Calu3 (cell line): Measurements from ENCODE around the gene AP1G2. TPM values are rescaled to one million over a fixed set of nuclear protein-coding genes. Genes with fewer than 3 reads are reported as not detected.
"Not testable (repeated sequence)": the region's sequence is repeated elsewhere in the genome, so short reads cannot be mapped to it uniquely, and the experiment has no call there.

Experiments
- BruUV-seq: library from RNA; stranded (reverse); fragments of 400-500 nt; replicated peaks from 2 replicates; lab custom pipeline; 2021; lab: Mats Ljungman, UMichigan
- CTCF ChIA-PET: fragments of 300-600 bp; sonication (Branson Sonifier 250); formaldehyde crosslinking; loops from one replicate; lab custom pipeline; 2022; ENCODE audit warnings: antibody characterized with exemption; lab: Charles Lee
- DNase-seq: peaks from one replicate; pipeline ENCODE4 v3.0.0; 2022
- H3K27ac Mint-ChIP-seq: one replicate; pipeline ENCODE4 v1.8.0; 2022; ENCODE audit warnings: mixed read lengths; ENCODE audit not compliant: unreplicated experiment
- H3K27me3 Mint-ChIP-seq: one replicate; pipeline ENCODE4 v1.8.0; 2022; ENCODE audit warnings: mixed read lengths; ENCODE audit not compliant: unreplicated experiment
- H3K36me3 Mint-ChIP-seq: one replicate; pipeline ENCODE4 v1.8.0; 2022; ENCODE audit warnings: mild to moderate bottlenecking, moderate library complexity, mixed read lengths; ENCODE audit not compliant: insufficient read depth, unreplicated experiment
- H3K4me1 Mint-ChIP-seq: one replicate; pipeline ENCODE4 v1.8.0; 2022; ENCODE audit warnings: mild to moderate bottlenecking, low read depth, mixed read lengths; ENCODE audit not compliant: unreplicated experiment
- H3K4me3 Mint-ChIP-seq: one replicate; pipeline ENCODE4 v1.8.0; 2022; ENCODE audit warnings: mild to moderate bottlenecking, low read depth, moderate library complexity, mixed read lengths; ENCODE audit not compliant: unreplicated experiment
- H3K9me3 Mint-ChIP-seq: one replicate; pipeline ENCODE4 v1.8.0; 2022; ENCODE audit warnings: low read depth, mixed read lengths; ENCODE audit not compliant: unreplicated experiment
- CTCF ChIP-seq: fragments of 200-600 bp; IDR thresholded peaks from one replicate; pipeline ENCODE4 v1.8.0; 2022; ENCODE audit warnings: antibody characterized with exemption; ENCODE audit not compliant: unreplicated experiment
- intact Hi-C: fragments of 100-400 bp; cut with micrococcal nuclease; formaldehyde crosslinking; loops from one replicate; pipeline ENCODE4 v1.10.0; 2022; ENCODE audit not compliant: unreplicated experiment
- total RNA-seq: library from RNA; stranded (reverse); gene quantifications from 2 replicates; pipeline ENCODE4 v1.2.3, GENCODE V29; 2022

Gene AP1G2
- total RNA-seq, 1 experiment from 2014 or later: 152 TPM

DNA sequence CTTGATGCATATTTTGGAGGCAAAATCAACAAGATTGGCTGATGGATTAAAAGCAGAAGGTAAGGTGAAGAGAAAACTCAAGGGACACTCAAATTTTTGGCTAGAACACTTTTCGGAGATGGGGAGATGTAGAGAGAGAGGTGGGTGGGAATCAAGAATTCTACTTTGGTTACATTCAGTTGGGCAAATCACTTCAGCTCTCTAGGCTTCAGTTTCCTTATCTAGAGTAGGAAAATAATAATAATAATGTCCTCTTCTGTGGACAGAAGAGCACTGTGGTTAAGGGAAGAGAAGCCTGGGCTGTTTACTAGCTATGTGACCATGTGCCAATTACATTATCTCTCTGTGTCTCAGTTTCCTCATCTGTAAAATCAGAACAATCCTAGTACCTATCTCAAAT is 45.2 kb upstream of the AP1G2 start:
- Mint-ChIP-seq H3K9me3 (peaks cover 5% of the 10 kb centered on the region), H3K27ac (no peak overlapping the region), H3K4me1 (peaks cover 37% of the 10 kb centered on the region), H3K27me3 (peaks cover 1% of the 10 kb centered on the region), H3K4me3 (no peak overlapping the region), H3K36me3 (no peaks in the 10 kb centered on the region)
- CTCF ChIA-PET: interaction anchor here (0.6 to 2.0 kb wide), 2 partner anchors 19 to 217 kb away, joined by 4 to 6 read pairs; no protein-coding TSS in a partner anchor
- intact Hi-C loops: no loop called here
- TF ChIP-seq CTCF: no peak
- DNase-seq: no peak
- BruUV-seq: no TSS peak

DNA sequence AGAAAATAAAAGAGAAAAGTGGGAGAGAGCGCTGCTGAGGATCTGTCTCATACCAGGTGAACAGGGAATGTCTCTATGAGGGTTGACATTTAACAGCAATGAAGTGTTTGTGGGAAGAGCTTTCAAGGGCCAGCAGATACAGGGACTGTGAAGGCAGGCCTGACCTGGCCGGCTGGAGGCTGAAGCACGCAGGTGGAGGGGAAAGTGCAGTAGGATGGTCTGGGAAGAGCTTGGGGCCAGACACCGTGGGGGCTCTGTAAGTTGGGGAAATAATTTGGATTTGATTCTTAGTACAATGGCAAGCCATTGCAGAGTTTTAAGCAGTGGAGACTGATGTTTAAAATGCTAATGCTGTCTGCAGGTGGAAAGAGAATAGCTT is 44.8 kb upstream of the AP1G2 start:
- no peak for DNase-seq
- intact Hi-C loops: no loop called here
- no peaks in the 10 kb centered on the region for H3K36me3 Mint-ChIP-seq
- CTCF ChIA-PET: interaction anchor here (1.8 to 2.0 kb wide), 2 partner anchors 20 kb away, joined by 6 to 7 read pairs; no protein-coding TSS in a partner anchor
- H3K27me3 Mint-ChIP-seq: peaks cover 6% of the 10 kb centered on the region
- H3K4me1 Mint-ChIP-seq: peaks cover 37% of the 10 kb centered on the region
- no peak overlapping the region for H3K27ac Mint-ChIP-seq
- peaks cover 5% of the 10 kb centered on the region for H3K9me3 Mint-ChIP-seq
- TF ChIP-seq CTCF: no peak
- BruUV-seq: no TSS peak
- no peak overlapping the region for H3K4me3 Mint-ChIP-seq

DNA sequence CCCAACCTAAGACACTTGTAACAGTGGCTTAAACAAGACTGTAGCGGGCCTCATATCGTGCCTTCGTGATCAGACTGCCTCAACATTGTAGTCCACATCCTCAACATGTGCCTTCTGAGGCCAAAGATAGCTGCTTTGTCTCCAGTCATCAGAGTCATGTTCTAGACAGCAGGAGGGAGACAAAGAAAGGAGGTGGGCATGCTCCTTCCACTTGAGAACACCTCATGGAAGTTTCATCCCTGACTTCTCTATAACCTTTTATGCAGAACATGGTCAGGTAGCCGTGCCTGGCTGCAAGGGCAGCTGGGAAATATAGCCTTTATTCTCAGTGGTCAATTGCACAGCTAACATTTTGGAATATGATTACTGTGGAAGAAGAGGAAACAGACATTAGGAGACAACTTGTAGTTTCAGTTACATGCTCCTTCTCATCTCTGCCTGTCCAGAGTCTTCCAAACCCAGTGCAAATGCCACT is 43.3 kb upstream of the AP1G2 start:
- peaks cover 13% of the 10 kb centered on the region for H3K27me3 Mint-ChIP-seq
- intact Hi-C loops: no loop called here
- H3K4me1 Mint-ChIP-seq: peaks cover 37% of the 10 kb centered on the region
- CTCF ChIA-PET: interaction anchor here (0.6 to 1.8 kb wide), 3 partner anchors 21 to 325 kb away, joined by 7 read pairs; no protein-coding TSS in a partner anchor
- H3K27ac Mint-ChIP-seq: no peak overlapping the region
- no TSS peak for BruUV-seq
- no peak overlapping the region for H3K4me3 Mint-ChIP-seq
- TF ChIP-seq CTCF: no peak
- DNase-seq: no peak
- peaks cover 5% of the 10 kb centered on the region for H3K9me3 Mint-ChIP-seq
- no peaks in the 10 kb centered on the region for H3K36me3 Mint-ChIP-seq

- Mint-ChIP-seq H3K27me3 (peaks cover 13% of the 10 kb centered on the region), H3K9me3 (peaks cover 5% of the 10 kb centered on the region), H3K4me1 (peaks cover 37% of the 10 kb centered on the region), H3K4me3 (no peak overlapping the region), H3K27ac (no peak overlapping the region), H3K36me3 (no peaks in the 10 kb centered on the region)
- BruUV-seq: no TSS peak
- intact Hi-C loops: no loop called here
- no peak for TF ChIP-seq CTCF
- no peak for DNase-seq
- CTCF ChIA-PET: interaction anchor here (0.6 to 1.8 kb wide), 3 partner anchors 21 to 325 kb away, joined by 7 read pairs; no protein-coding TSS in a partner anchor
Observed at GRCh38 chr14:23610090-23610814, 42.7 kb upstream of the AP1G2 start.

DNA sequence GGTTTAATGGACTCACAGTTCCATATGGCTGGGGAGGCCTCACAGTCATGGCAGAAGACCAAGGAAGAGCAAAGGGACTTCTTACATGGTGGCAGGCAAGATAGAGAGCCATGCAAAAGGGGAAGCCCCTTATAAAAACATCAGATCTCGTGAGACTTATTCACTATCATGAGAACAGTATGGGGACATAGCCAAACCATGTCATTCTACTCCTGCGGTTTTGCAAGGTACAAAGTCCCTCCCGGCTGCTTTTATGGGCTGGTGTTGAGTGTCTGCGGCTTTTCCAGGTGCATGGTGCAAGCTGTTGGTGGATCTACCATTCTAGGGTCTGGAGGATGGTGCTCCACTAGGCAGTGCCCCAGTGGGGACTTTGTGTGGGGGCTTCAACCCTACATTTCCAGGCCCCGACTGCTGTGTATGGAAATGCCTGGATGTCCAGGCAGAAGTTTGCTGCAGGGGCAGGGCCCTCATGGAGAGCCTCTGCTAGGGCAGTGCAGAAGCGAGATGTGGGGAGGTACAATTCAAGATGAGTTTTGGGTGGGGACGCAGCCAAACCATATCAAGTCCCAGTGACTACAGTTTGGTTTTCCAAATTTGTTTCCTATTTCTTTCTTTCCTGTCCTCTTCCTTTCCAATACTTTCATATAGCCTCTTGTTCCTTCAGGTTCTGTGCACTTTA is 42.0 kb upstream of the AP1G2 start:
- intact Hi-C loops, H3K4me3 Mint-ChIP-seq, H3K9me3 Mint-ChIP-seq, BruUV-seq, H3K36me3 Mint-ChIP-seq, CTCF ChIA-PET: not testable (repeated sequence)
- Mint-ChIP-seq H3K27me3 (peaks cover 13% of the 10 kb centered on the region), H3K4me1 (peaks cover 37% of the 10 kb centered on the region), H3K27ac (peak overlapping the region; percentile 9)
- DNase-seq: peak; percentile 34
